NCI-H146 (cell line): ENCODE data around the gene CLDN24.
"Not testable (repeated sequence)": the region's sequence is repeated elsewhere in the genome, so short reads cannot be mapped to it uniquely, and the experiment has no call there.

Experiments
- DNase-seq: peaks from one replicate; lab custom pipeline; 2025; lab: John Stamatoyannopoulos, UW

CLDN24 gene

GRCh38 chr4:183347146-183347545, 24.9 kb upstream of the CLDN24 start:
- DNase-seq: no peak

DNA sequence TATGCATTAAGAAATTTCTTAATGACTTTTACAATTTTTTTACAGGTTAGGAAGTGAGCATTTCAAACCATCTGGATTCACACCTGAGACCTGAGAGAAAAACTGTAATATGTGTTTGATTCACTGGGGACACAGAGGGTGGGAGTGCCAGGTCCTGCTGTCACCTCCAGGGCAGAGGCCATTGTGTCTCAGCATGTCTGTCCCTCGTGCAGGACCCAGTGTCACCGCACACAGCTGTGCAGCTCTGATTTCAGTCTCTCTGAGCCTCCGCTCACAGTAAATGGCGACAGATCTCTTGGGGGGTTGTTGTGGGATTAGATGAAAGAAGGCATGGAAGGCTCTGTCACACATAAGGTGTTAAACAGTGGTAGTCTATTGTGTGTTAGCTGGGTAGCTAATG, 23.0 kb upstream of the CLDN24 start:
- no peak for DNase-seq

GRCh38 chr4:183344523-183345255, 22.5 kb upstream of the CLDN24 start:
- no peak for DNase-seq

DNA sequence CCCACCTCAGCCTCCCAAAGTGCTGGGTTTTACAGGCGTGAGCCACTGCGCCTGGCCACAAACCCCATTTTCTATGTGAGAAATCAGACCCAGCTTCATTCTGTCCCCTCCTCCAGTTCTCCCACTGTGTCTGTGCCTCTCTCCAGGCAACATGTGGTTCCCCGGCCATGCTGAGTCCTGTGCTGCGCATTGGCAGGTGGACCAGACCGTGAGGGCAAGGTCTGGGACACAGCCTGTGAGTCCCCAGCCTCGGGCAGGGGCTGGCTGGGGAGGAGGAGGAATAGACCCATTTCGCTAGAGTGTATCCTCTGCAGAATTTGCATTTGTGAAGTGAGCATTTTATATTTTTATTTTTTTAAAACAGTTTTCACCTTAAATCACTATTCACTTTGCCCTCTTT, 21.5 kb upstream of the CLDN24 start:
- no peak for DNase-seq

DNA sequence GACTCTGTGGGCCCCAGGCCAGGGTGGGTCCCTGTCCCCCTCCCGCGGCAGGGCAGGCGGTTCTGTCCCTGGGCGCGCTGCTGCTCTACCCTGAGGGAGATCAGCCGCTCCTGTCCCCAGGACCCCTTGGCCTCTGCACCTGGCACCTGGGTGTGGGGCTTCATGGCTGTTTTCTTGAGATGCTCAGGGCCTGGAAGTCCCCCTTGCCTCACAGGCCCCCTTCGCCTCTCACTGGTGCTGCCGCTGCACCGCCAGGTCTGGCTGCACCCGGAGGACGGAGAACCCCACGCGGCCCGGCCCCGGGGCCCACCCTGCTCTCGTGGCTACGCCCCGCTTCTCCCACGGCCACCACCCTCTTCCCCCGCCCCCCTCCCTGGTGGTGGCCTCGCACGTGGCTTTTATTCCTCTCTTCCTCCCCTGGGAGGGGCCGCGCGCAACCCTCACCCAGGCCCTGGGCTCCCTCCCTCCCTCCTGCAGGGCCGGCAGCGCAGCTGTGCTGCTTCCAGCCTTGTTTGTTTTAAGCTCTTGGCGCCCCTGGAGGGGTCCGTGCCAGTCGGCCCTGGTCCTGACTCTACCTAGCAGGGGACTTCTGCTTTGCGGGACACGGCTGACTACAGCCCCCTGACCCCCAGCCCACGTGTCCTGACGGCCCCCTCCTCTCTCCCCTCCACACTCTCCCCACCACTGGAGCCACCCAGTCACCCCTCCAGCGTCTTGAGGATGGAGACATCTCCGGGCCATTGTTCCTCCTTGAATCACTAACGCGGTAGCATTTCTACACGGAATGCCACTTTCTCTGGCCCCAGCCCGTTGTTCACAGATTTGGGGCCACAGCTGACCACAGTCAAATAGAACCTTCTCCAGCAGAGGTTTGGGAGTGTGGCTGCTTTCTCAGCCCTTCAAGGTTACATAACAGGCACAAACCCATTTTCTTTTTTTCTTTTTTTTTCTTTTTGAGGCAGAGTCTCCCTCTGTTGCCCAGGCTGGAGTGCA, 20.6 kb upstream of the CLDN24 start:
- peak; percentile 59 for DNase-seq

- no peak for DNase-seq
Measured at GRCh38 chr4:183337833-183338232, 15.6 kb upstream of the CLDN24 start.

DNA sequence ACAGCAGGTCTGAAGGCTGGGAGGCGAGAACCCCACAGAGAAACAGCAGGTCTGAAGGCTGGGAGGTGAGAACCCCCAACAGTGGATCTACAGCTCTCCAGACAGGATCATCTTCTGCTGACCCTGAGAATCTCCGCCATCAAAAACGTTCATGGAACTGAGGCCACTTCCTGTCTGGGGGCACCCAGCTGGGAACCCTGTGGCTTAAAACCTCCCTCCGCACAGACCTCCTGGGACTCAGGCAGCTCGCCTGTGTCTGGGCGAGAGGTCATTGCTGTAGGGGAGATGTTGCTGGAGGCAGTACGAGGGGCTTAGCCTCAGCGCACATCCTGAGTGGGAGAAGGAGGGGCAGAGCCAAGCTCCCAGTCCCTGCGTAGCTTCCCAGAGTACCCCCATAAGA, 15.1 kb upstream of the CLDN24 start:
- DNase-seq: no peak

- no peak for DNase-seq
Measured at GRCh38 chr4:183335369-183335940, 13.2 kb upstream of the CLDN24 start.

- DNase-seq: no peak
Measured at GRCh38 chr4:183333983-183334382, 11.8 kb upstream of the CLDN24 start.

DNA sequence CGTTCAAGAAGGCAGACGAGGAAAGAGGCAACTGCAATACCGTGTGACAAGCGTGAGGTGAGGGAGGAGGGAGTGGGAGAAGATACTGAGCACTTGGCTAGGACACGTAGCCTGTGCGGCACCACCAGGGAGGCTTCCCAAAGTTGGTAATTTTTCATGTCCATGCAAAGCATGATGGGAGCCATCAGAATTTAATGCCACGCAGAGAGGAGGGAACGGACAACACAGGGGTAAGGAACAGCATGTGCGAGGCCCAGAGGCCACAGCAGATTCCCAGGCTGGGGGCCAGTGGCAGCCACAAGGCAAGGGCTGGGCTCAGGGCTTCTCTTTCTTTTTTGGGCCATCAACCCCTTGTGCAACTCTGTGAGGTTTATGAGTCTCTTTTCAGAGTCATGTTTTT, 11.0 kb upstream of the CLDN24 start:
- DNase-seq: no peak

GRCh38 chr4:183332447-183332846, 10.2 kb upstream of the CLDN24 start:
- no peak for DNase-seq

GRCh38 chr4:183330841-183331240, 8.6 kb upstream of the CLDN24 start:
- no peak for DNase-seq

GRCh38 chr4:183329954-183330742, 7.9 kb upstream of the CLDN24 start:
- DNase-seq: no peak

DNA sequence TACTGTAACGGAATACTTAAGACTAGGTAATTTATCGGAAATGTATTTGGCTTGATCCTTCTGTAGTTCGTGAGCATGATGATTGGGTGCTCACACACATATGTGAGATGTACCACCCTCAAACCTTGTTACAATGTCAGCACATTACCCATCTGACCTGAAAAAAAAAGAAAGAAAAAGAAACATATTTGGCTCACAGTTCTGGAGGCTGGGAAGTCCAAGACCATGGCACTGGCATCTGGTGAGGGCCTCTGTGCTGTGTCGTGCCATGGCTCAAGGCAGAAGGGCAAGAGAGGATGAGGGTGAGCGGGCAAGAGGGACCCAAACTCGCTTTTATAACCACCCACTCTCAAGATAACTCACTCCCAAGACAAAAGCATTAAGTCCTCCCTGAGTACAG, 7.0 kb upstream of the CLDN24 start:
- DNase-seq: no peak

GRCh38 chr4:183328832-183329231, 6.6 kb upstream of the CLDN24 start:
- no peak for DNase-seq

- DNase-seq: no peak
Measured at GRCh38 chr4:183327827-183328226, 5.6 kb upstream of the CLDN24 start.

GRCh38 chr4:183326853-183327252, 4.6 kb upstream of the CLDN24 start:
- DNase-seq: peak; percentile 29

GRCh38 chr4:183326387-183326786, 4.2 kb upstream of the CLDN24 start:
- DNase-seq: not testable (repeated sequence)

DNA sequence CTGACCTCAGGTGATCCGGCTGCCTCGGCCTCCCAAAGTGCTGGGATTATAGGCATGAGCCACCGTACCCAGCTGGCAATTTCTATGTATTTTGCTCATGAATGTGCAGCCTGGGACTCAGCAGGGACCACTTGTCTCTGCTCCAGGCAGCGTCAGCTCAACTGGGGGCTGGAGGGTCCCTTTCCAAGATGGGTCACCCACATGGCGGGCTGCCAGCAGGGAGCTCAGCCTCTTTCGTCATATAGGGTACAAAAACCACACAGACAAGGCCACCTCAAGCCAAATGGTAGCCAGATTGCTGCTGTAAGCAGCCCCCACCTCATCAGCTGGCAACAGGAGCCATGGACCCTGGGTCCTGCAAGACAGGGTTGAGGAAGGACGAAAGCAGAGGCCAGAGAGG, 2.4 kb upstream of the CLDN24 start:
- DNase-seq: no peak

DNA sequence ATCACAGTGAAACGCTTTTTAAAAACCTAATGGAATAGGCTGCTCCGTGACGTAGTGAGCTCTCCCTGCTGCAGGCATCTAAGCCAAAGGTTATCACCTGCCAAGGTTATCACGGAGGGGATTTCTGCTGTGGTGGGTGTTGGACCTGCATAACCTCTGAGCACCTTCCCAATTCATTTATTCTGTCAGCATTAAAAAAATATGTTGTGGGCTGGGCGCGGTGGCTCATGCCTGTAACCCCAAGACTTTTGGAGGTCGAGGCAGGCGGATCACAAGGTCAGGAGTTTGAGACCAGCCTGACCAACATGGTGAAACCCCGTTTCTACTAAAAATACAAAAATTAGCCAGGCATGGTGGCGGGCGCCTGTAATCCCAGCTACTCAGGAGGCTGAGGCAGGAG, 1.8 kb upstream of the CLDN24 start:
- DNase-seq: not testable (repeated sequence)

DNA sequence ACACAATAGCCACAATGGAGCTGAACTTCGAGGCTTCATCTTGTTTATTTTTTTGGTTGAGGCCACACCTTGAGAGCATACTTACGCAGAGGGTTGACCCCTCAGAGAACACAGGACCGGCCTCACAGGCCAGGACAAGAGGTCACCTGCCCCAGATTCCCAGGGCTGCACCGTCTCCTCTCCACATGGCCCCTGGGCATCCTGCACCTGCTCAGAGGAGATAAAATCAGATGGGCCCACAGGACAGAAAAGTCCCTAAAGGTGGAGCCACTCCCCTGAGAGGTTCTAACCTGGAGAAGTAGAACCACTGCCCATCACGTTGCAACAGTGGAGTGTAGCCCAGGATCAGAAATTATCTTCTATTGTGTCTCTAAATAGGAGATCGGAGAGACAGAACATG, 1.1 kb upstream of the CLDN24 start:
- no peak for DNase-seq

DNA sequence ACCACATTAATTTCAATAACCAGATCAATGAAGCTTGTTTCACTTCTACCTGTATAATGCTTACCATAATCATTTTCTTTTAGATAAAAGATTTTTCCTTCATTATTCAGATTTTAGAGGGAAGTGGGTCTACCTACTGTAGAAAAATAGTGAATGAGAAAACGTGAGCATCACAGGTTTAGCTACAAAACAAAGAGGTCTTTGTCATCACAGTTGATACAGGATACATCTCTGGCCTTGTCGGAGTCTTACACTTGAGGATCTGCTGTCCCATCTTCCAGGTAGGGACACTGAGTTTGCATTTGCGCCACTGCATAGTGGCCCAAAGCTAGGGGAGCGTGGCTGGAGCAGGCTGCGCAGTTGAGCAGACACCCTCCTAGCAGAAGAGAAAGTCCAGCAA, 710 bp downstream of the CLDN24 start:
- no peak for DNase-seq
